ENCODE data around the gene FZD8.

GRCh38 chr10:35640474-35640873 is 1.6 kb downstream of the FZD8 start:
- TF ChIP-seq RFX5 (IDR thresholded peaks at IDR 0.05; ENCODE audit: low read length), result no peak
- TF ChIP-seq REST (IDR thresholded peaks at IDR 0.05; ENCODE audit: low read depth, low read length), result no peak
- peak; percentile 38 for TF ChIP-seq CTCF (IDR thresholded peaks at IDR 0.05)
- TF ChIP-seq POLR2AphosphoS5 (IDR thresholded peaks at IDR 0.05; ENCODE audit: low read depth, low read length), result no peak
- no peak for TF ChIP-seq TAF1 (IDR thresholded peaks at IDR 0.05; ENCODE audit: borderline replicate concordance, low read depth, low read length)
- TF ChIP-seq JUND (IDR thresholded peaks at IDR 0.05), result no peak
- TF ChIP-seq FOXJ3 (CRISPR knock-in tag; IDR thresholded peaks at IDR 0.05), result no peak
- no peak for TF ChIP-seq FOXM1 (IDR thresholded peaks at IDR 0.05; ENCODE audit: low read depth)
- no peak for TF ChIP-seq RCOR1 (IDR thresholded peaks at IDR 0.05; ENCODE audit: low read length)

All from SK-N-SH (cell line).